HL-60 (cell line): Measurements from ENCODE around the gene SFTPB.

Experiments used
- DNase-seq, 2 experiments: peaks; one replicate each; pipeline ENCODE4 v3.0.0-alpha.2; 2010 to 2020; ENCODE audit warnings: low read depth in 1 of 2, low spot score in 1 of 2
- H3K27ac ChIP-seq: fragments of 250-450 bp; sonication (Bioruptor Pico); replicated peaks from 2 replicates; pipeline ENCODE4 v1.5.1; 2020; ENCODE audit warnings: mild to moderate bottlenecking, moderate library complexity
- H3K27me3 ChIP-seq: fragments of 250-450 bp; sonication (Bioruptor Pico); 2 replicates; pipeline ENCODE4 v1.5.1; 2021; ENCODE audit warnings: mild to moderate bottlenecking, moderate library complexity; ENCODE audit not compliant: insufficient read depth, poor library complexity, severe bottlenecking
- H3K4me3 ChIP-seq: replicated peaks from 2 replicates; pipeline ENCODE4 v1.5.1; 2011; ENCODE audit warnings: mild to moderate bottlenecking, control low read depth, low read length; ENCODE audit not compliant: insufficient read depth
- CTCF ChIP-seq: IDR thresholded peaks from one replicate; pipeline ENCODE4 v1.5.1; 2011; ENCODE audit warnings: low read length, control low read depth, inconsistent platforms; ENCODE audit not compliant: insufficient read depth
- GABPA ChIP-seq: IDR thresholded peaks from 2 replicates; pipeline ENCODE4 v1.6.1; 2012; ENCODE audit warnings: low read depth
- POLR2AphosphoS5 ChIP-seq: IDR thresholded peaks from 2 replicates; pipeline ENCODE4 v1.6.1; 2012; ENCODE audit warnings: low read depth
- REST ChIP-seq: IDR thresholded peaks from 2 replicates; pipeline ENCODE4 v1.6.1; 2012; ENCODE audit warnings: low read depth; ENCODE audit not compliant: insufficient replicate concordance
- SPI1 ChIP-seq: IDR thresholded peaks from 2 replicates; pipeline ENCODE4 v1.6.1; 2012; ENCODE audit warnings: low read depth, mild to moderate bottlenecking, borderline replicate concordance

SFTPB gene

GRCh38 chr2:85653996-85654395 is 14.0 kb downstream of the SFTPB start:
- H3K27me3 ChIP-seq: no peaks in the 10 kb centered on the region

GRCh38 chr2:85652056-85652455 is 15.9 kb downstream of the SFTPB start:
- Histone ChIP-seq H3K27ac (no peak overlapping the region), H3K4me3 (no peak overlapping the region), H3K27me3 (no peaks in the 10 kb centered on the region)
- TF ChIP-seq CTCF: no peak
- no peak for TF ChIP-seq POLR2AphosphoS5
- no peak for TF ChIP-seq SPI1
- TF ChIP-seq GABPA: no peak
- DNase-seq: no peak

More at GRCh38 chr2:85653996-85654395, 14.0 kb downstream of the SFTPB start:
- DNase-seq: peak in 1 of 2 experiments; percentile 69
- H3K4me3 ChIP-seq: no peak overlapping the region
- H3K27ac ChIP-seq: no peak overlapping the region
- TF ChIP-seq GABPA (no peak), SPI1 (peak; percentile 80), REST (no peak)

GRCh38 chr2:85651097-85651496 is 16.9 kb downstream of the SFTPB start:
- H3K4me3 ChIP-seq: no peak overlapping the region
- TF ChIP-seq POLR2AphosphoS5: no peak
- TF ChIP-seq SPI1: no peak
- no peak for TF ChIP-seq GABPA
- no peak for TF ChIP-seq CTCF
- TF ChIP-seq REST: no peak
- H3K27me3 ChIP-seq: no peaks in the 10 kb centered on the region
- H3K27ac ChIP-seq: no peak overlapping the region
- DNase-seq: no peak

GRCh38 chr2:85650456-85650855 is 17.5 kb downstream of the SFTPB start:
- DNase-seq: no peak
- Histone ChIP-seq H3K4me3 (no peak overlapping the region), H3K27ac (no peak overlapping the region), H3K27me3 (no peaks in the 10 kb centered on the region)
- no peak for TF ChIP-seq REST
- 0 out of 2 replicates have a peak, but pooled peaks have one; percentile 32 for TF ChIP-seq POLR2AphosphoS5
